HepG2 (cell line): ENCODE data around the gene DIP2C. TPM values are rescaled to one million over a fixed set of nuclear protein-coding genes. Genes with fewer than 3 reads are reported as not detected.

Experiments
- ATAC-seq: fragments of 200-7000 bp; cut with Tn5 transposase; 3 replicates; pipeline ENCODE4 v1.9.1; 2020; ENCODE audit warnings: mild to moderate bottlenecking, moderate library complexity
- Bru-seq: library from RNA; stranded (reverse); fragments of 400-500 nt; gene quantifications from one replicate; lab custom pipeline; 2021; lab: Mats Ljungman, UMichigan
- BruChase-seq, 2 experiments: library from RNA; stranded (reverse); fragments of 400-500 nt; gene quantifications; one replicate each; lab custom pipeline; 2021; lab: Mats Ljungman, UMichigan
- BruUV-seq: library from RNA; stranded (reverse); fragments of 400-500 nt; replicated peaks from 2 replicates; lab custom pipeline; 2021; lab: Mats Ljungman, UMichigan
- CTCF ChIA-PET: fragments of 300-600 bp; formaldehyde crosslinking; extraction: SDS; loops from one replicate; lab custom pipeline; 2021; ENCODE audit warnings: low total read pairs, inconsistent platforms, low intra/inter-chr PET ratio; lab: Yijun Ruan, JAX
- POLR2A ChIA-PET: fragments of 350-600 bp; sonication (Branson Sonifier 250); formaldehyde crosslinking; loops from one replicate; lab custom pipeline; 2020; ENCODE audit warnings: antibody characterized with exemption, inconsistent platforms; lab: Yijun Ruan, JAX
- DNase-seq: peaks from one replicate; pipeline ENCODE4 v3.0.0-alpha.2; 2015; ENCODE audit warnings: low spot score
- FAIRE-seq: peaks from 3 replicates; lab custom pipeline; 2011; peaks lifted over from hg19 to GRCh38; lab: Jason Lieb, UNC
- H2AFZ ChIP-seq: one replicate; pipeline ENCODE4 v1.6.1; 2011; ENCODE audit warnings: low read length, inconsistent platforms
- H3K27ac ChIP-seq: fragments of 300-600 bp; 3 replicates; pipeline ENCODE4 v1.8.0; 2011; ENCODE audit warnings: mixed run types, mild to moderate bottlenecking, mixed read lengths, low read length, inconsistent platforms; ENCODE audit not compliant: insufficient read depth; ENCODE audit errors: extremely low read length
- H3K27me3 ChIP-seq, 2 experiments: fragments of 200-600 bp in 1 of 2; 2 replicates in 1 of 2; 3 replicates in 1 of 2; pipeline versions ENCODE4 v1.6.0 to v1.8.0; 2011; ENCODE audit warnings: low read length in 2 of 2, mild to moderate bottlenecking in 2 of 2, moderate library complexity in 2 of 2, inconsistent platforms in 1 of 2; ENCODE audit not compliant: insufficient read depth in 2 of 2, control insufficient read depth in 1 of 2
- H3K36me3 ChIP-seq, 2 experiments: fragments of 200-600 bp in 1 of 2; replicated peaks in 1 of 2; 2 replicates in 1 of 2; 3 replicates in 1 of 2; pipeline versions ENCODE4 v1.5.1 to v1.8.0; 2011; ENCODE audit warnings: low read length in 2 of 2, inconsistent platforms in 1 of 2; ENCODE audit not compliant: insufficient read depth in 2 of 2, control insufficient read depth in 1 of 2
- H3K4me1 ChIP-seq: 2 replicates; pipeline ENCODE4 v1.5.1; 2012; ENCODE audit warnings: low read length, inconsistent platforms; ENCODE audit not compliant: insufficient read depth
- H3K4me2 ChIP-seq: 2 replicates; pipeline ENCODE4 v1.6.0; 2011; ENCODE audit warnings: low read depth, low read length, inconsistent platforms
- H3K4me3 ChIP-seq, 3 experiments: fragments of 200-600 bp in 1 of 3; sonication (generic), shearing (Covaris generic) in 1 of 3; replicated peaks in 1 of 3; 2 replicates each; pipeline ENCODE4 v1.5.1; 2011 to 2016; ENCODE audit warnings: low read length in 3 of 3, inconsistent platforms in 2 of 3, low read depth in 2 of 3, mild to moderate bottlenecking in 2 of 3, control low read depth in 1 of 3, mixed read lengths in 1 of 3; ENCODE audit not compliant: insufficient read depth in 1 of 3
- H3K79me2 ChIP-seq: one replicate; pipeline ENCODE4 v1.6.1; 2011; ENCODE audit warnings: low read length, inconsistent platforms; ENCODE audit not compliant: insufficient read depth
- H3K9ac ChIP-seq: 2 replicates; pipeline ENCODE4 v1.6.0; 2011; ENCODE audit warnings: mild to moderate bottlenecking, low read depth, low read length, inconsistent platforms; ENCODE audit not compliant: insufficient read depth
- H3K9me3 ChIP-seq: 2 replicates; pipeline ENCODE4 v1.5.1; 2012; ENCODE audit warnings: mild to moderate bottlenecking, low read length
- H4K20me1 ChIP-seq: 2 replicates; pipeline ENCODE4 v1.6.0; 2011; ENCODE audit warnings: inconsistent platforms, mild to moderate bottlenecking, low read length, moderate library complexity; ENCODE audit not compliant: insufficient read depth
- HMG20B ChIP-seq: conservative IDR thresholded peaks from 2 replicates; pipeline ENCODE4 v1.6.1; 2016; ENCODE audit warnings: missing genetic modification reagents, missing compliant biosample characterization
- HNRNPLL ChIP-seq: fragments of 200-400 bp; formaldehyde crosslinking; IDR thresholded peaks from 2 replicates; pipeline ENCODE4 v1.6.1; 2017; ENCODE audit warnings: mild to moderate bottlenecking, low read depth, low read length; ENCODE audit not compliant: poor library complexity, severe bottlenecking
- RFX3 ChIP-seq: IDR thresholded peaks from 2 replicates; pipeline ENCODE4 v1.6.1; 2016; ENCODE audit warnings: missing biosample characterization, missing genetic modification reagents
- WGBS: methylation state at CpG from one replicate; pipeline ENCODE4 v1.1.6; 2017; ENCODE audit warnings: low lambda C conversion rate; 5-methylcytosine and 5-hydroxymethylcytosine counted together
- in situ Hi-C: cut with HindIII; loops from 2 replicates; pipeline ENCODE4 v1.10.0; 2017; ENCODE audit warnings: low pct_unique_long_range_greater_than_20kb; ENCODE audit not compliant: extremely low pct_ligation_motif_present
- intact Hi-C: fragments of 100-400 bp; cut with micrococcal nuclease; formaldehyde crosslinking; loops from one replicate; pipeline ENCODE4 v1.10.0; 2022; ENCODE audit not compliant: unreplicated experiment
- long read RNA-seq, 2 experiments: library from RNA in 1 of 2; library from polyadenylated mRNA in 1 of 2; stranded (forward) in 1 of 2; unstranded in 1 of 2; transcript quantifications; one replicate each; pipeline ENCODE4 v2.0.0, GENCODE V29; 2019 to 2022
- polyA minus RNA-seq, 3 experiments: library from RNA; depleted of rRNA, polyadenylated mRNA; stranded (reverse); fragments of >200 nt; gene quantifications; 2 replicates each; pipeline ENCODE4 v1.2.3, GENCODE V29; 2011; ENCODE audit warnings: low replicate concordance in 1 of 3
- polyA plus RNA-seq, 8 experiments: library from polyadenylated mRNA; depleted of rRNA in 3 of 8; stranded (reverse) in 7 of 8; unstranded in 1 of 8; fragments of >200 nt; fragmentation: Illumina TruSeq in 4 of 8; extraction: Trizol in 4 of 8; gene quantifications; 2 replicates each; pipeline versions ENCODE4 v1.2.1 to v1.2.3, GENCODE V29; 2011 to 2016; ENCODE audit warnings: low read depth in 4 of 8, missing spikeins in 1 of 8, mixed read lengths in 1 of 8; ENCODE audit not compliant: insufficient read depth in 1 of 8
- total RNA-seq, 5 experiments: library from RNA; depleted of rRNA; stranded (reverse); fragments of >200 nt; fragmentation: Illumina TruSeq; extraction: Trizol; gene quantifications; 2 replicates each; pipeline ENCODE4 v1.2.3, GENCODE V29; 2016; ENCODE audit warnings: low read depth in 1 of 5
- TF ChIP-seq, protein P1 (sequence below): sonication (generic); formaldehyde crosslinking; IDR thresholded peaks from 2 replicates; pipeline ENCODE4 v1.4.0; 2020; ENCODE audit warnings: missing genetic modification reagents, mild to moderate bottlenecking, borderline replicate concordance

Gene DIP2C
- total RNA-seq (2016; rRNA removed; fragmentation: Illumina TruSeq; extraction: Trizol) (2.2 and 2.7 TPM in 2 replicates), polyA plus RNA-seq (2011; rRNA removed) (2.7 and 3.0 TPM in 2 replicates), polyA minus RNA-seq (2011; rRNA and poly(A)+ RNA removed; ENCODE audit: low replicate concordance) (0.70 and 7.2 TPM in 2 replicates), Bru-seq, nascent RNA (percentile 54 among the genes with signal in this experiment), BruChase-seq, experiment 1, labeled RNA remaining after a 6-hour chase (percentile 59 among the genes with signal in this experiment), BruChase-seq, experiment 2, labeled RNA remaining after a 2-hour chase (percentile 62 among the genes with signal in this experiment)
- total RNA-seq (2016; cell fraction: cytosol; rRNA removed; fragmentation: Illumina TruSeq; extraction: Trizol; ENCODE audit: low read depth), result 4.0 and 4.2 TPM in 2 replicates
- 2.2 and 2.3 TPM in 2 replicates for total RNA-seq (2016; cell fraction: insoluble cytoplasmic fraction; rRNA removed; fragmentation: Illumina TruSeq; extraction: Trizol)
- 2.5 and 3.0 TPM in 2 replicates for total RNA-seq (2016; cell fraction: membrane; rRNA removed; fragmentation: Illumina TruSeq; extraction: Trizol)
- total RNA-seq (2016; cell fraction: nucleus; rRNA removed; fragmentation: Illumina TruSeq; extraction: Trizol), result 2.7 and 3.4 TPM in 2 replicates
- 2.9 and 3.2 TPM in 2 replicates for polyA plus RNA-seq (2011; cell fraction: cytosol; rRNA removed)
- polyA plus RNA-seq (2011; cell fraction: nucleus; rRNA removed), result 8.3 and 9.5 TPM in 2 replicates
- polyA plus RNA-seq (2012), result 3.6 and 4.9 TPM in 2 replicates
- polyA plus RNA-seq (2016; cell fraction: cytosol; fragmentation: Illumina TruSeq; extraction: Trizol; ENCODE audit: low read depth), result 0.23 TPM in 2 replicates
- polyA plus RNA-seq (2016; cell fraction: insoluble cytoplasmic fraction; fragmentation: Illumina TruSeq; extraction: Trizol; ENCODE audit: low read depth), result 2.0 and 2.4 TPM in 2 replicates
- polyA plus RNA-seq (2016; cell fraction: membrane; fragmentation: Illumina TruSeq; extraction: Trizol; ENCODE audit: low read depth), result 0.55 and 0.69 TPM in 2 replicates
- polyA plus RNA-seq (2016; cell fraction: nucleus; fragmentation: Illumina TruSeq; extraction: Trizol; ENCODE audit: insufficient read depth, low read depth), result 4.2 and 4.7 TPM in 2 replicates
- polyA minus RNA-seq (2011; cell fraction: cytosol; rRNA and poly(A)+ RNA removed), result 3.9 and 4.3 TPM in 2 replicates
- polyA minus RNA-seq (2011; cell fraction: nucleus; rRNA and poly(A)+ RNA removed), result 7.5 and 9.1 TPM in 2 replicates
- long read RNA-seq, experiment 1, full-length matches to known transcripts, result 1 of 4 reads
- long read RNA-seq, experiment 1, partial matches to known transcripts, result 2 of 4 reads
- long read RNA-seq, experiment 1, other reads (novel, unspliced or antisense), result 1 of 4 reads
- long read RNA-seq, experiment 2, partial matches to known transcripts, result 2 of 7 reads
- long read RNA-seq, experiment 2, other reads (novel, unspliced or antisense), result 5 of 7 reads

- H4K20me1 ChIP-seq, result peaks cover 7% of the 10 kb centered on the region; the same call in 1 of the 2 replicates
- DNase-seq, result peak; percentile 16
- H3K4me2 ChIP-seq, result peak within 1 kb of the TSS; percentile 99
- CTCF ChIA-PET, result no interaction called here
- no peak for FAIRE-seq
- peak within 1 kb of the TSS; percentile 78 for H3K9ac ChIP-seq
- H3K27me3 ChIP-seq, result peaks cover 0 to 17% of the 10 kb centered on the region in 2 experiments; a peak in 3 of 5 replicates
- H3K79me2 ChIP-seq, result peaks cover 9% of the 10 kb centered on the region
- H3K4me3 ChIP-seq, result peak within 1 kb of the TSS; percentile 80 to 86 (median 86)
- in situ Hi-C loops (no loop called here), intact Hi-C loops (loop anchor here (5.0 kb wide), 1 partner anchor 98 kb away; no protein-coding TSS in a partner anchor)
- H3K9me3 ChIP-seq, result no peaks in the 10 kb centered on the region
- BruUV-seq, result no TSS peak
- peaks cover 29% of the 10 kb centered on the region for H3K4me1 ChIP-seq
- no peak within 1 kb of the TSS for H2AFZ ChIP-seq
- H3K27ac ChIP-seq, result peak within 1 kb of the TSS; percentile 58
- H3K36me3 ChIP-seq, result no peaks in the 10 kb centered on the region
- POLR2A ChIA-PET, result no interaction called here
- 0% methylated on average over 20 of the region's 137 CpGs for WGBS
- ATAC-seq, result peak; percentile 75
- TF ChIP-seq HMG20B (CRISPR knock-in tag) (no peak), HNRNPLL (peak; percentile 87), RFX3 (no peak)
- TF ChIP-seq, protein P1, sequence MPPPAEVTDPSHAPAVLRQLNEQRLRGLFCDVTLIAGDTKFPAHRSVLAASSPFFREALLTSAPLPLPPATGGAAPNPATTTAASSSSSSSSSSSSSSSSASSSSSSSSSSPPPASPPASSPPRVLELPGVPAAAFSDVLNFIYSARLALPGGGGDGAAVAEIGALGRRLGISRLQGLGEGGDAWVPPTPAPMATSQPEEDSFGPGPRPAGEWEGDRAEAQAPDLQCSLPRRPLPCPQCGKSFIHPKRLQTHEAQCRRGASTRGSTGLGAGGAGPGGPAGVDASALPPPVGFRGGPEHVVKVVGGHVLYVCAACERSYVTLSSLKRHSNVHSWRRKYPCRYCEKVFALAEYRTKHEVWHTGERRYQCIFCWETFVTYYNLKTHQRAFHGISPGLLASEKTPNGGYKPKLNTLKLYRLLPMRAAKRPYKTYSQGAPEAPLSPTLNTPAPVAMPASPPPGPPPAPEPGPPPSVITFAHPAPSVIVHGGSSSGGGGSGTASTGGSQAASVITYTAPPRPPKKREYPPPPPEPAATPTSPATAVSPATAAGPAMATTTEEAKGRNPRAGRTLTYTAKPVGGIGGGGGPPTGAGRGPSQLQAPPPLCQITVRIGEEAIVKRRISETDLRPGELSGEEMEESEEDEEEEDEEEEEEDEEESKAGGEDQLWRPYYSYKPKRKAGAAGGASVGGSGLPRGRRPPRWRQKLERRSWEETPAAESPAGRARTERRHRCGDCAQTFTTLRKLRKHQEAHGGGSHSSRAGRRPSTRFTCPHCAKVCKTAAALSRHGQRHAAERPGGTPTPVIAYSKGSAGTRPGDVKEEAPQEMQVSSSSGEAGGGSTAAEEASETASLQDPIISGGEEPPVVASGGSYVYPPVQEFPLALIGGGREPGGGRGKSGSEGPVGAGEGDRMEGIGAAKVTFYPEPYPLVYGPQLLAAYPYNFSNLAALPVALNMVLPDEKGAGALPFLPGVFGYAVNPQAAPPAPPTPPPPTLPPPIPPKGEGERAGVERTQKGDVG, result no peak
Measured at GRCh38 chr10:689452-690371, at the start of gene DIP2C. Gene DIP2C, minus strand, starts transcription at chr10:689668. Its CDS starts 90 bp downstream, at chr10:689578.
